Measurements from ENCODE around the gene SREK1.

GRCh38 chr5:66139318-66139712, 4.8 kb upstream of the SREK1 start:
- TF ChIP-seq HDAC2 (IDR thresholded peaks at IDR 0.05) (no peak), KDM5A (IDR thresholded peaks at IDR 0.05) (no peak), CTCF (IDR thresholded peaks at IDR 0.05) (no peak), MYC (IDR thresholded peaks at IDR 0.05; ENCODE audit: borderline replicate concordance, low read length) (no peak), HMGXB4 (CRISPR knock-in tag; IDR thresholded peaks at IDR 0.05; ENCODE audit: borderline replicate concordance) (no peak), RCOR1 (IDR thresholded peaks at IDR 0.05; ENCODE audit: low read depth, low read length) (no peak), MAX (IDR thresholded peaks at IDR 0.05) (no peak), HES2 (IDR thresholded peaks at IDR 0.05) (no peak), HEYL (CRISPR knock-in tag; IDR thresholded peaks at IDR 0.05) (no peak), USF2 (IDR thresholded peaks at IDR 0.05) (no peak; the same call in 1 of the 2 replicates), JUNB (IDR thresholded peaks at IDR 0.05) (no peak), RFX5 (IDR thresholded peaks at IDR 0.05) (no peak), POLR2A (IDR thresholded peaks at IDR 0.05; ENCODE audit: low read length) (no peak), CEBPB (IDR thresholded peaks at IDR 0.05) (no peak)
